HUDEP-2 (cell line): ENCODE data around the gene FBXL16.
A peak's percentile ranks its signal among the peaks of the same experiment; 100 is the strongest.
"Not testable (repeated sequence)": the region's sequence is repeated elsewhere in the genome, so short reads cannot be mapped to it uniquely, and the experiment has no call there.

Experiments used
- DNase-seq, 76 experiments: peaks; one replicate each; lab custom pipeline; 2025; ENCODE audit not compliant: unreplicated experiment in 76 of 76; lab: John Stamatoyannopoulos, UW

The FBXL16 gene, protein sequence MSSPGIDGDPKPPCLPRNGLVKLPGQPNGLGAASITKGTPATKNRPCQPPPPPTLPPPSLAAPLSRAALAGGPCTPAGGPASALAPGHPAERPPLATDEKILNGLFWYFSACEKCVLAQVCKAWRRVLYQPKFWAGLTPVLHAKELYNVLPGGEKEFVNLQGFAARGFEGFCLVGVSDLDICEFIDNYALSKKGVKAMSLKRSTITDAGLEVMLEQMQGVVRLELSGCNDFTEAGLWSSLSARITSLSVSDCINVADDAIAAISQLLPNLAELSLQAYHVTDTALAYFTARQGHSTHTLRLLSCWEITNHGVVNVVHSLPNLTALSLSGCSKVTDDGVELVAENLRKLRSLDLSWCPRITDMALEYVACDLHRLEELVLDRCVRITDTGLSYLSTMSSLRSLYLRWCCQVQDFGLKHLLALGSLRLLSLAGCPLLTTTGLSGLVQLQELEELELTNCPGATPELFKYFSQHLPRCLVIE

GRCh38 chr16:705431-706188 lies at the start of gene FBXL16:
Gene FBXL16 (minus strand): TSS chr16:705801. CDS start chr16:697405, 8,396 bp downstream.
- peak in 2 of 76 experiments; percentile 17 to 26 for DNase-seq

- no peak for DNase-seq
Measured at GRCh38 chr16:754656-755055, 49.1 kb upstream of the FBXL16 start.

DNA sequence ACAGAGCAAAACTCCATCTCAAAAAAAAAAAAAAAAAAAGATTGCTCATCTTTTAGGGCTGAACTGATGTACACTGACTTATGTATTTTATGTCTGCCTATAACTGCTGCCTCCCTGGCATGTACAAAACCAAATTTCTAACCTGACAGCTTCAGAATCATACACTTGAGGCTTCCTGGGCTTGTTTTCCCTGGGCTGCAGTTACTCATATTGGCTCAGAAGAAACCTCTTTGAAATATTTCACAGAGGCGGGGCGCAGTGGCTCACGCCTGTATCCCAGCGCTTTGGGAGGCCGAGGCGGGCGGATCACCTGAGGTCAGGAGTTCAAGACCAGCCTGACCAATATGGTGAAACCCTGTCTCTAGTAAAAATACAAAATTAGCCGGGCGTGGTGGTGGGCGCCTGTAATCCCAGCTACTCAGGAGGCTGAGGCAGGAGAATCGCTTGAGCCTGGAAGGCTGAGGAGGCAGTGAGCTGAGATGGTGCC lies 48.6 kb upstream of the FBXL16 start:
- not testable (repeated sequence) for DNase-seq

- DNase-seq = no peak
Measured at GRCh38 chr16:752007-752312, 46.4 kb upstream of the FBXL16 start.

DNA sequence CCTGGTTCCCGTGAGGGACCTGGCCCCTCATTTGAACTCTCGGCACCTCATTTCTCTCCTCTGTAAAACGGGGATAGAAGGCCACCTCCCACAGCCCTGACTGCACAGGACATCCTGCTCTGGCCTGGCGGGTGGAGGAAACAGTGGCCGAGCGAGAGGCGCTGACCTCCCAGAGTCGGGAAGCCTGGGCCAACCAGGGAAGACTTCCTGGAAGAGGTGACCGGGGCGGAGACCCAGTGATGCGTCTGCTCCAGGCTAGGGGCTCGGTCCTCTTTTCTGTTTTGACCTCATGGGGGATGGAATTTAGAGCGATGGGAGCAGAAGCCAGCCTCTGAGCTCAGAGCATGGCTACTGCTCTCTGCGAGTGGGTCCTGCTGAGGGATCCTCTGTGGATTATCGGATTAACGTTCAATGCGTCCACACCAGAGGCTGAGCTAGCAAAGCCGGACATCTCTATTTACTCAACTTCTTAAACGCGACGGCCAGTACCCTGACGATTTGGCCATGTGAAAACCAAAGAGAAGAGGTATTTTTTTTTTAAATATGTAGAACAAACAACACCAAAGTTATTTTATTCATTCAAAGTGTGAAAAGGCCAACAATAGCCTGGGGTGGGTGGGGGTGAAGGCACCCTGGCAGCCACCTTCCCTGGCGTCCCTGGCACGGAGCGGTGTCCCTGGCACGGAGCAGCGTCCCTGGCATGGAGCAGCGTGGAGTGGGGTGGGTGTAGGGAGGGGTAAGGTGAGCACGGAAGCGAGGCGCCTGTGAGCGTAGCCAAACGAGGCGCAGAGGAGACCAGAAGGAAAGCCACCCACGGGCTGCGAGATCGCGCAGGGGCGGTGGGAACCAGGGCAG lies 45.8 kb upstream of the FBXL16 start:
- no peak for DNase-seq

- no peak for DNase-seq
Measured at GRCh38 chr16:750485-750884, 44.9 kb upstream of the FBXL16 start.

DNA sequence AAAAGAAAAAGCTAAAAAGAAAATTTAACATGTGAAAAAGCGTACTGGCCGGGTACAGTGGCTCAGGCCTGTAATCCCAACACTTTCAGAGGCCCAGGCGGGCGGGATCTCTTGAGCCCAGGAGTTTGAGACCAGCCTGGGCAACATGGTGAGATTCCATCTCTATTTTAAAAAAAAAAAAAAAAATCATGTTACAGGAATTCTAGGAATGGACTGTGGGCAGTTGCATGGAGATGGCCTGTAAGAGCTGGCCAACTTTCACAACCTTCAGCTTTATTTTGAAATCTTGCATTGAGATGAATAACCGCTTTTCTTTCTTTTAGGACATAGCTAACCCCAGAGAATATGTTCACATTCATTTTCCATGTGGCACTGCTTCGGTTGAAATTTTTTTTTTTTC lies 43.4 kb upstream of the FBXL16 start:
- no peak for DNase-seq

DNA sequence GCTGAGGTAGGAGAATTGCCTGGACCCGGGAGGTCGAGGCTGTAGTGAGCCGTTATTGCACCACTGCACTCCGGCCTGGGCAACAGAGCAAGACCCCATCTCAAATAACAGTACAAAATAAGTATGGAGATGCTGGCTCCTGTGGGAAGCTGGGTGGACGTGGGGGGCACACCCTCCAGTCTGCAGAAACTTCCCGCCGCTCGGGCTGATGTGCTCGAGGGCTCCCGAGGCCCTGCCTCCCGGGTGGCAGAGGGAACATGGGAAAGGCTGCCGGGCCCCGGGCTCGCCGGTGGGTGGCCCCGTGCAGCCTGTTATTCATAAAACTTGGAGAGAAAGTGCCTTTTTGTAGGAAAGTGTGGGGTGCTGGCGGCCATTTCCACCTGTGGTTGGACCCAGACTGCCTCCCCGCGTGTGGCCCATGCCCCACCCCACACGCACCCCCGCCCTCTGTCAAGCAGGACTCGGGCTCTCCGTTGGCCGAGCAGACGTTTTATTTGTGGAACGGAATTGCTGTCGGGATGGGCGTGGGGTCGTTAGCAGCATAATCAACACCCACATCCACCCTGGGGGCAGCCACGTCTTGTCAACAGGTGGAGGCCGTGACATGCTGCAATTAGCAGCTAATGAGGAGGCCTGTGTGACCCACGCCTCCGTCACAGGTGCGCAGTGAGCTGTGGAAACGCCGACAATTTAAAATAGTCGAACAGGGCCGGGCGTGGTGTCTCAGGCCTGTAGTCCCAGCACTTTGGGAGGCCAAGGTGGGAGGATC lies 42.6 kb upstream of the FBXL16 start:
- no peak for DNase-seq

DNA sequence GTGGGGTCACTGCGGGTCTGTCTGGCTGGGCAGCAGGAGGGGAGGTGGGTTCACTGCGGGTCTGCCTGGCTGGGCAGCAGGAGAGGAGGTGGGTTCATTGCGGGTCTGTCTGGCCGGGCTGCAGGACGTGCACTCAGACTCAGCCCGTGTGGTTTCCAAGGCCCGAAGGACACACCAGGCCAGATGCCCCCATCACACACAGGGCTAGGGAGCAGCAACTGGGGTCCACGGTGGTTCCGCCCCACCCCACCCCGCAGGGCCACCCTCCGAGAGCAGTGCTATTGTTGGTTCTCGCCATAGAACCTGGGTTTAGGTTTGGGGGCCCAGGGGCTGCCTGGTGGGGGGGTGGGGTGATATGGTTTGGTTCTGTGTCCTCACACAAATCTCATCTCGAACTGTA lies 41.0 kb upstream of the FBXL16 start:
- DNase-seq = no peak

- peak in 3 of 76 experiments; percentile 5 to 19 (median 6) for DNase-seq
Measured at GRCh38 chr16:745739-746138, 40.1 kb upstream of the FBXL16 start.

- no peak for DNase-seq
Measured at GRCh38 chr16:743794-744500, 38.3 kb upstream of the FBXL16 start.

GRCh38 chr16:742894-743293 lies 37.3 kb upstream of the FBXL16 start:
- peak in 5 of 76 experiments; percentile 8 to 20 (median 18) for DNase-seq

GRCh38 chr16:741986-742629 lies 36.5 kb upstream of the FBXL16 start:
- no peak for DNase-seq

GRCh38 chr16:740764-741505 lies 35.3 kb upstream of the FBXL16 start, which contains the start of gene CIAO3:
Gene CIAO3 (minus strand): TSS chr16:740997. CDS start chr16:740985, 12 bp downstream.
- peak in 73 of 76 experiments; percentile 20 to 91 (median 79) for DNase-seq

DNA sequence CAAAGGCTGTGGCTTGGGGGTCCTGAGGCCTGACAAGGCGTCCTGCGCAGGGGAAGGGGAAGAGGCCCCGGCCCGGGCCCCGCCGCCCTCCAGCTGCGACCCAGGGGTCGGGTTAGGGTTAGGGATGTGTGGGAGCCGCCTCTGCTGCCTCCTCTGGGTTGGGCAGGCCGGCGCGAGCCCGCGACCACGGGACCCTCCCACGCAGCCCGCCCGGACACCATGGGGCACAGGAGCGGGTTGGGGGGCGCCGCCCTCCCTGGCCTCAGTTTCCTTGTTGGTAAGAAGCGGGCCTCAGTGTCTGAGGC lies 34.8 kb upstream of the FBXL16 start:
- DNase-seq = peak in 1 of 76 experiments; percentile 39

DNA sequence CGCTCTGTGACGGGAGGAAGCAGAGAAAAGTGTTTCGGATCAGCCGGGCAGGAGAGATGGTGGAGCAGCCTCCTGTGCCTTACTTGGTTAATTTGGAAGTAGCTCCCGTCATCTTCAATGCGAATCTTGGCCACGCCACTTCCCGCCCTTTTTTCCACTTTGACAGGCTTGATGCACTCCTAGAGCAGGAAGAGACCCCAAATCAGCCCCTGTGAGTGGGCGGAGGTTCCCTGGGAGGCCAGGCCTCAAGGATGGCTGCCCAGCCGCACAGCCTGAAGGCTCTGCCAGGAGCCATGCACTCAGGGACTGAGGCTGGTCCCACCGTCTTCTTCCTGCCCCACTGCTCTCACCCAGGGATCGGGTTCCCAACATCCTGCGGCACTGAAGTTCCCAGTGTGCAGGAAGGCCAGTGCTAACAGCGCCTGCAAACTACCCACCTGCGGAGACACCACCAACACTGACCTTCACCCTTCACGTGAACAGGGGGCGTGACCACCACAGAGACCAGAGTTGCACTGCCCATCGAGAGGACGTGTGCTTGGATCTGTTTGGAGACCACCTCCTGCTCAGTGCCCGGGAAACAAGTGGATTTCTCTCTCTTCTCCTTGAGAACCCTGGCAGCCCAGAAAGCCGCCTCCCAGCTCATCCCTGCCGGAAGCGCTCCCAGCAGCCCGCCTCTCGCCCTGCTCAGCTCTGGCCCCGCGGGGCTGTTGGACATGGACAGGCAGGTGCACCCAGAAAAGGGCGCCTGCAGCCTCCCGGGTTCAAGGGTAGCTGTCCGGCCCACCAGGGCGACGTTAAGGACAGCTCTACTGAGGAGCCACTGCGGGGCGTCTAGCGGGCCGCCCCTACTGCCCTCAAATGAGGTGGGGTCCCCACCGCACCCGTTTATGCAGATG lies 34.2 kb upstream of the FBXL16 start:
- no peak for DNase-seq

DNA sequence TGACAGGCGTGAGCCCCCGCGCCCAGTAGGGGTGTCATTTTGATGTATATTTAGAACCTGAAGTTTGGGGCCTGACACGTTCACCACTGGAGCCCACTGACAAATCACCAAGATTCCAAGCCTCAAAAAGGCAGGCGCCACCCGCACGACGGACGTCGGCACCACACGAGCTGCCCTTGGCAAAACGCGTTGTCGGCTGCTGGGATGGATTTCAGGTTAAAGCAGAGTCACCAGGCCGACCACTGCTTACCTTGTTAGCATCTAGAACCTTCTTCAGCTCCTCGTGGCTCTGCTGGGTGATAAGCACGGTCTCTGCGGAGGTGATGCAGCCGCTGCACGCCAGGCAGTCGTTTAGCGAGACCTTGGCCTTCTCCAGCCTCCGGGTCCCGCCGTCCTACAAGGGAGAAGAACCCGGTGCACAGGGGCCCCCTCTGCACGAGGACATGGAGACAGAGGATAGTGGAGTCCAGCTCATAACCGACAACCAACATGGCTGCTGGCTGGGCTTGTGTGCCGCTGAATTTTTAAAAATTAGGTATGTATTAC lies 31.4 kb upstream of the FBXL16 start:
- no peak for DNase-seq
